ENCODE results near the gene RAB37. TPM values are rescaled to one million over a fixed set of nuclear protein-coding genes. Genes with fewer than 3 reads are reported as not detected.

Gene RAB37
- total and polyA plus RNA-seq, 2 of the 13 experiments (the other 11 are each of a cell fraction or from before 2014, with no cell fraction given) = 0.91 to 3.7 TPM

- in situ Hi-C loops (cut with HindIII; ENCODE audit: extremely low pct_ligation_motif_present, low pct_unique_long_range_greater_than_20kb) = loop anchor here (5.0 kb wide), 2 partner anchors 33 to 123 kb away; partner anchors contain the start of gene NHERF1
- WGBS (ENCODE audit: low lambda C conversion rate) = 96% methylated on average over 11 of the region's 11 CpGs
- no peak overlapping the region for H3K27ac ChIP-seq (ENCODE audit: extremely low read length, insufficient read depth, low read length)
- no peak overlapping the region for H3K4me2 ChIP-seq (ENCODE audit: low read depth, low read length)
- H2AFZ ChIP-seq (ENCODE audit: low read length) = no peak overlapping the region
- peaks cover 20% of the 10 kb centered on the region for H3K4me1 ChIP-seq (ENCODE audit: insufficient read depth, low read length)
- TF ChIP-seq ZNF101 (CRISPR knock-in tag; IDR thresholded peaks at IDR 0.05; ENCODE audit: borderline replicate concordance, low read depth) (no peak), ZKSCAN1 (IDR thresholded peaks at IDR 0.05; ENCODE audit: low read length) (no peak), RXRB (CRISPR knock-in tag; IDR thresholded peaks at IDR 0.05; ENCODE audit: borderline replicate concordance) (no peak), ZBTB2 (CRISPR knock-in tag; IDR thresholded peaks at IDR 0.05; ENCODE audit: low read depth) (no peak), ZFP36L2 (CRISPR knock-in tag; IDR thresholded peaks at IDR 0.05) (no peak), PAF1 (CRISPR knock-in tag; IDR thresholded peaks at IDR 0.05) (no peak), MEF2D (CRISPR knock-in tag; IDR thresholded peaks at IDR 0.05) (no peak), ARNTL (CRISPR knock-in tag; IDR thresholded peaks at IDR 0.05) (no peak), SP4 (CRISPR knock-in tag; IDR thresholded peaks at IDR 0.05) (no peak), ZBTB26 (CRISPR knock-in tag; IDR thresholded peaks at IDR 0.05; ENCODE audit: borderline replicate concordance) (no peak), ZNF674 (CRISPR knock-in tag; IDR thresholded peaks at IDR 0.05; ENCODE audit: low read depth) (no peak), ZNF274 (CRISPR knock-in tag; IDR thresholded peaks at IDR 0.05) (no peak), SRSF1 (optimal IDR thresholded peaks at IDR 0.05; ENCODE audit: low read depth, low read length) (no peak), ZNF574 (CRISPR knock-in tag; IDR thresholded peaks at IDR 0.05) (no peak)
- TF ChIP-seq, protein P1, sequence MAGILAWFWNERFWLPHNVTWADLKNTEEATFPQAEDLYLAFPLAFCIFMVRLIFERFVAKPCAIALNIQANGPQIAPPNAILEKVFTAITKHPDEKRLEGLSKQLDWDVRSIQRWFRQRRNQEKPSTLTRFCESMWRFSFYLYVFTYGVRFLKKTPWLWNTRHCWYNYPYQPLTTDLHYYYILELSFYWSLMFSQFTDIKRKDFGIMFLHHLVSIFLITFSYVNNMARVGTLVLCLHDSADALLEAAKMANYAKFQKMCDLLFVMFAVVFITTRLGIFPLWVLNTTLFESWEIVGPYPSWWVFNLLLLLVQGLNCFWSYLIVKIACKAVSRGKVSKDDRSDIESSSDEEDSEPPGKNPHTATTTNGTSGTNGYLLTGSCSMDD (CRISPR knock-in tag; IDR thresholded peaks at IDR 0.05) = no peak
- no peaks in the 10 kb centered on the region for H4K20me1 ChIP-seq (ENCODE audit: insufficient read depth, low read length)
- no peak overlapping the region for H3K4me3 ChIP-seq (replicated peaks in 1 of 3; ENCODE audit: insufficient read depth in 1 of 3, low read depth in 2 of 3, low read length in 3 of 3)
- CTCF ChIA-PET (ENCODE audit: low intra/inter-chr PET ratio, low total read pairs) = interaction anchor here (0.9 to 5.7 kb wide), 6 partner anchors 10 to 122 kb away, joined by 3 to 103 read pairs (median 8); partner anchors contain the start of gene NHERF1
- POLR2A ChIA-PET = interaction anchor here (29.3 kb wide), 1 partner anchor 25 kb away, joined by 1459 read pairs; the partner anchor contains the start of gene NHERF1
- H3K79me2 ChIP-seq (ENCODE audit: insufficient read depth, low read length) = peaks cover 16% of the 10 kb centered on the region
- no peaks in the 10 kb centered on the region for H3K9me3 ChIP-seq (ENCODE audit: low read length)
- H3K9ac ChIP-seq (ENCODE audit: insufficient read depth, low read depth, low read length) = no peak overlapping the region
- H3K27me3 ChIP-seq (ENCODE audit: control insufficient read depth in 1 of 2, insufficient read depth in 2 of 2, low read length in 2 of 2) = no peaks in the 10 kb centered on the region; a peak in 1 of 5 replicates
- intact Hi-C loops (cut with micrococcal nuclease; ENCODE audit: unreplicated experiment) = no loop called here
- ATAC-seq = no peak
- no peak for FAIRE-seq
- no peaks in the 10 kb centered on the region; a peak in 1 of 5 replicates for H3K36me3 ChIP-seq (replicated peaks in 1 of 2; ENCODE audit: control insufficient read depth in 1 of 2, insufficient read depth in 2 of 2, low read length in 2 of 2)
- BruUV-seq (replicated peaks) = no TSS peak
- no peak for DNase-seq (ENCODE audit: low spot score)
Measured at GRCh38 chr17:74779948-74780400, 42.9 kb downstream of the RAB37 start.

All from HepG2 (cell line).